ENCODE measurements around the gene MIA2. TPM values are rescaled to one million over a fixed set of nuclear protein-coding genes. Genes with fewer than 3 reads are reported as not detected.

The MIA2 gene
- total RNA-seq, 2 donors from 2014 or later, result 28.7 to 45.4 TPM

DNA sequence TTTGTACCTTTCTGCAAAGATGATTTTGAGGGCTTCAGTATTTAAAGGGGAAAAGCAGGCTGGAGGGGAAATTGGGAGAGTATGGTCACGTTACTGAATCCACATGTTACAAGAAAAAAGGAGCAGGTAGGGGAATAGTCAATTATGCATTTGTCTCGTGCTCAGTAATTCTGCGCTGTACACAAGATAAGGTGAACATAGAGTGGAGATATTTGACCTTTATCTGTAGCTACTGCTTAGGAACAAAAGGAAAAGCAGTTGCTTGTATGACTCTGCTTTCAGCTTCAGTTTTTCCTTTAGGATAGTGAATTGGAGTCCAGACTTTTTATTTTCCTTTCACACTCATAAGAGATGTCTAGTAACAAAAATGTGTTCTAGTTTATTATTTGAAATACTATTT, 148.7 kb downstream of the MIA2 start:
- H3K9me3 ChIP-seq, result no peaks in the 10 kb centered on the region
- intact Hi-C loops (cut with DNase I), result no loop called here
- H3K27me3 ChIP-seq (replicated peaks; ENCODE audit: insufficient read depth), result no peaks in the 10 kb centered on the region
- H3K4me3 ChIP-seq, result no peak overlapping the region
- 67% methylated on average over 3 of the region's 3 CpGs for WGBS
- H3K36me3 ChIP-seq, result no peaks in the 10 kb centered on the region
- no peak for TF ChIP-seq CTCF (IDR thresholded peaks at IDR 0.05)
- no peak for TF ChIP-seq POLR2AphosphoS5 (IDR thresholded peaks at IDR 0.05)
- no peak for TF ChIP-seq POLR2A (IDR thresholded peaks at IDR 0.05)
- no peak for DNase-seq (ENCODE audit: low spot score)
- no peaks in the 10 kb centered on the region for H3K4me1 ChIP-seq (replicated peaks)
- no peak overlapping the region for H3K27ac ChIP-seq

GRCh38 chr14:39383026-39383660, 149.4 kb downstream of the MIA2 start:
- Histone ChIP-seq H3K36me3 (no peaks in the 10 kb centered on the region), H3K9me3 (no peaks in the 10 kb centered on the region), H3K4me1 (replicated peaks) (no peaks in the 10 kb centered on the region), H3K4me3 (no peak overlapping the region), H3K27ac (no peak overlapping the region), H3K27me3 (replicated peaks; ENCODE audit: insufficient read depth) (no peaks in the 10 kb centered on the region)
- TF ChIP-seq POLR2AphosphoS5 (IDR thresholded peaks at IDR 0.05) (no peak), POLR2A (IDR thresholded peaks at IDR 0.05) (no peak), CTCF (IDR thresholded peaks at IDR 0.05) (no peak)
- no peak for DNase-seq (ENCODE audit: low spot score)
- 97% methylated on average over 1 of the region's 1 CpG for WGBS
- intact Hi-C loops (cut with DNase I), result no loop called here

- H3K4me3 ChIP-seq, result no peak overlapping the region
- H3K27ac ChIP-seq, result no peak overlapping the region
- no peak for TF ChIP-seq CTCF (IDR thresholded peaks at IDR 0.05)
- TF ChIP-seq POLR2A (IDR thresholded peaks at IDR 0.05), result no peak
- no peak for TF ChIP-seq POLR2AphosphoS5 (IDR thresholded peaks at IDR 0.05)
- H3K36me3 ChIP-seq, result no peaks in the 10 kb centered on the region
- no peaks in the 10 kb centered on the region for H3K27me3 ChIP-seq (replicated peaks; ENCODE audit: insufficient read depth)
- 85% methylated on average over 1 of the region's 1 CpG for WGBS
- no peaks in the 10 kb centered on the region for H3K4me1 ChIP-seq (replicated peaks)
- no peaks in the 10 kb centered on the region for H3K9me3 ChIP-seq
- DNase-seq (ENCODE audit: low spot score), result no peak
- intact Hi-C loops (cut with DNase I), result no loop called here
Measured at GRCh38 chr14:39383741-39384140, 150.0 kb downstream of the MIA2 start.

- Histone ChIP-seq H3K4me1 (replicated peaks) (no peaks in the 10 kb centered on the region), H3K4me3 (no peak overlapping the region), H3K9me3 (no peaks in the 10 kb centered on the region), H3K36me3 (no peaks in the 10 kb centered on the region), H3K27ac (no peak overlapping the region), H3K27me3 (replicated peaks; ENCODE audit: insufficient read depth) (no peaks in the 10 kb centered on the region)
- intact Hi-C loops (cut with DNase I), result no loop called here
- no peak for TF ChIP-seq POLR2A (IDR thresholded peaks at IDR 0.05)
- TF ChIP-seq CTCF (IDR thresholded peaks at IDR 0.05), result no peak
- no peak for TF ChIP-seq POLR2AphosphoS5 (IDR thresholded peaks at IDR 0.05)
- DNase-seq (ENCODE audit: low spot score), result no peak
- 84% methylated on average over 4 of the region's 4 CpGs for WGBS
Measured at GRCh38 chr14:39384177-39384576, 150.5 kb downstream of the MIA2 start.

GRCh38 chr14:39393289-39393688, 159.6 kb downstream of the MIA2 start:
- no peaks in the 10 kb centered on the region for H3K36me3 ChIP-seq
- WGBS, result 25% methylated on average over 1 of the region's 1 CpG
- intact Hi-C loops (cut with DNase I), result no loop called here
- no peak overlapping the region for H3K4me3 ChIP-seq
- H3K27ac ChIP-seq, result no peak overlapping the region
- no peaks in the 10 kb centered on the region for H3K27me3 ChIP-seq (replicated peaks; ENCODE audit: insufficient read depth)
- DNase-seq (ENCODE audit: low spot score), result no peak
- H3K9me3 ChIP-seq, result no peaks in the 10 kb centered on the region
- H3K4me1 ChIP-seq (replicated peaks), result no peaks in the 10 kb centered on the region
- TF ChIP-seq CTCF (IDR thresholded peaks at IDR 0.05) (no peak), POLR2AphosphoS5 (IDR thresholded peaks at IDR 0.05) (no peak), POLR2A (IDR thresholded peaks at IDR 0.05) (no peak)

Data from prostate gland (tissue), 2 donors.